H1 (cell line): ENCODE measurements around the gene HS3ST3B1. TPM values are rescaled to one million over a fixed set of nuclear protein-coding genes. Genes with fewer than 3 reads are reported as not detected.

Source experiments
- CTCF ChIA-PET: fragments of 300-600 bp; sonication (Branson Sonifier 250); formaldehyde crosslinking; loops from one replicate; lab custom pipeline; 2021; ENCODE audit not compliant: partially characterized antibody; lab: Charles Lee
- POLR2A ChIA-PET: fragments of 300-600 bp; sonication (Branson Sonifier 250); formaldehyde crosslinking; loops from one replicate; lab custom pipeline; 2021; ENCODE audit warnings: inconsistent platforms; ENCODE audit not compliant: partially characterized antibody; lab: Charles Lee
- DNase-seq, 2 experiments: peaks; one replicate each; pipeline versions ENCODE4 v3.0.0 to v3.0.0-alpha.2; 2010 to 2022; ENCODE audit warnings: low spot score in 2 of 2, low read depth in 1 of 2, mixed read lengths in 1 of 2
- FAIRE-seq: peaks from 2 replicates; lab custom pipeline; 2011; peaks lifted over from hg19 to GRCh38; lab: Jason Lieb, UNC
- H2AFZ ChIP-seq: 2 replicates; pipeline ENCODE4 v1.8.1; 2012; ENCODE audit warnings: low read length, inconsistent platforms
- H2AK5ac ChIP-seq: 2 replicates; pipeline ENCODE4 v1.6.1; 2013; ENCODE audit warnings: low read depth, low read length
- H2BK120ac ChIP-seq: replicated peaks from 2 replicates; pipeline ENCODE3; 2013; ENCODE audit warnings: low read depth, low read length, inconsistent platforms
- H2BK12ac ChIP-seq: 2 replicates; pipeline ENCODE4 v1.6.1; 2013; ENCODE audit warnings: low read depth, low read length
- H2BK15ac ChIP-seq: 2 replicates; pipeline ENCODE4 v1.6.1; 2013; ENCODE audit warnings: low read length
- H2BK20ac ChIP-seq: 2 replicates; pipeline ENCODE4 v1.6.1; 2013; ENCODE audit warnings: low read length
- H2BK5ac ChIP-seq: 2 replicates; pipeline ENCODE4 v1.6.1; 2013; ENCODE audit warnings: low read depth, low read length
- H3K14ac ChIP-seq: 2 replicates; pipeline ENCODE4 v1.6.1; 2013; ENCODE audit warnings: inconsistent platforms; ENCODE audit not compliant: insufficient read length
- H3K18ac ChIP-seq: 2 replicates; pipeline ENCODE4 v1.6.1; 2013; ENCODE audit warnings: low read length; ENCODE audit errors: extremely low read depth
- H3K23ac ChIP-seq: 2 replicates; pipeline ENCODE4 v1.6.1; 2013; ENCODE audit warnings: inconsistent platforms; ENCODE audit not compliant: insufficient read length
- H3K23me2 ChIP-seq: 2 replicates; pipeline ENCODE4 v1.6.1; 2013; ENCODE audit warnings: low read depth, low read length
- H3K27ac ChIP-seq: 2 replicates; pipeline ENCODE4 v1.6.1; 2011; ENCODE audit warnings: low read depth, low read length, inconsistent platforms
- H3K27me3 ChIP-seq, 4 experiments: replicated peaks in 1 of 4; 1 replicate in 1 of 4; 2 replicates in 3 of 4; pipeline versions ENCODE4 v1.6.1 to v1.8.1; 2011 to 2013; ENCODE audit warnings: low read length in 3 of 4, mild to moderate bottlenecking in 3 of 4, inconsistent platforms in 2 of 4, mixed read lengths in 2 of 4, moderate library complexity in 1 of 4; ENCODE audit not compliant: control insufficient read depth in 3 of 4, insufficient read depth in 3 of 4; ENCODE audit errors: extremely low read depth in 1 of 4
- H3K36me3 ChIP-seq, 4 experiments: 2 replicates each; pipeline versions ENCODE4 v1.6.1 to v1.8.1; 2011 to 2013; ENCODE audit warnings: mild to moderate bottlenecking in 4 of 4, low read length in 3 of 4, moderate library complexity in 2 of 4, control low read depth in 1 of 4, inconsistent platforms in 1 of 4; ENCODE audit not compliant: insufficient read depth in 4 of 4, control insufficient read depth in 2 of 4
- H3K4ac ChIP-seq: replicated peaks from 2 replicates; pipeline ENCODE3; 2013; ENCODE audit warnings: low read length, low read depth, mixed read lengths, inconsistent platforms; ENCODE audit not compliant: insufficient read length
- H3K4me1 ChIP-seq, 4 experiments: replicated peaks in 1 of 4; 1 replicate in 1 of 4; 2 replicates in 3 of 4; pipeline versions ENCODE4 v1.6.1 to v1.8.1; 2011 to 2013; ENCODE audit warnings: low read length in 3 of 4, inconsistent platforms in 2 of 4, mixed read lengths in 1 of 4; ENCODE audit not compliant: insufficient read depth in 4 of 4, control insufficient read depth in 3 of 4
- H3K4me2 ChIP-seq, 2 experiments: 2 replicates each; pipeline versions ENCODE4 v1.6.1 to v1.8.1; 2011 to 2013; ENCODE audit warnings: low read depth in 2 of 2, low read length in 2 of 2, control low read depth in 1 of 2, inconsistent platforms in 1 of 2, mild to moderate bottlenecking in 1 of 2; ENCODE audit not compliant: insufficient read depth in 1 of 2
- H3K4me3 ChIP-seq, 4 experiments: fragments of 200-600, 300-600 bp in 1 of 4; sonication (generic), shearing (Covaris generic), sonication (Bioruptor Twin) in 1 of 4; 2 replicates each; pipeline versions ENCODE4 v1.5.1 to v1.8.1; 2011 to 2016; ENCODE audit warnings: low read length in 4 of 4, low read depth in 3 of 4, control low read depth in 2 of 4, inconsistent platforms in 2 of 4, mild to moderate bottlenecking in 2 of 4, mixed read lengths in 1 of 4, moderate library complexity in 1 of 4; ENCODE audit not compliant: insufficient read depth in 2 of 4; ENCODE audit errors: extremely low read depth in 1 of 4
- H3K56ac ChIP-seq: replicated peaks from 2 replicates; pipeline ENCODE3; 2013; ENCODE audit warnings: low read depth, mild to moderate bottlenecking, mixed read lengths, low read length, inconsistent platforms; ENCODE audit not compliant: insufficient read length
- H3K79me1 ChIP-seq: 2 replicates; pipeline ENCODE4 v1.6.1; 2013; ENCODE audit warnings: low read depth, low read length, control low read depth
- H3K79me2 ChIP-seq, 2 experiments: 2 replicates each; pipeline versions ENCODE4 v1.6.1 to v1.8.1; 2012 to 2013; ENCODE audit warnings: low read length in 2 of 2, mild to moderate bottlenecking in 2 of 2, inconsistent platforms in 1 of 2; ENCODE audit not compliant: insufficient read depth in 2 of 2, control insufficient read depth in 1 of 2
- H3K9ac ChIP-seq, 4 experiments: replicated peaks in 1 of 4; 1 replicate in 1 of 4; 2 replicates in 3 of 4; pipeline versions ENCODE4 v1.6.1 to v1.8.1; 2011 to 2013; ENCODE audit warnings: low read depth in 3 of 4, low read length in 3 of 4, control low read depth in 2 of 4, mild to moderate bottlenecking in 2 of 4, moderate library complexity in 2 of 4, inconsistent platforms in 1 of 4; ENCODE audit errors: extremely low read depth in 1 of 4
- H3K9me3 ChIP-seq, 2 experiments: 2 replicates each; pipeline versions ENCODE4 v1.6.1 to v1.8.1; 2012 to 2013; ENCODE audit warnings: mild to moderate bottlenecking in 2 of 2, moderate library complexity in 2 of 2, control low read depth in 1 of 2, inconsistent platforms in 1 of 2, low read depth in 1 of 2, low read length in 1 of 2, mixed read lengths in 1 of 2; ENCODE audit not compliant: insufficient read depth in 2 of 2
- H4K20me1 ChIP-seq, 2 experiments: replicated peaks in 1 of 2; 2 replicates each; pipeline versions ENCODE3 to v1.8.1; 2011 to 2013; ENCODE audit warnings: inconsistent platforms in 2 of 2, low read length in 2 of 2, mild to moderate bottlenecking in 1 of 2; ENCODE audit not compliant: insufficient read depth in 2 of 2, control insufficient read depth in 1 of 2
- H4K5ac ChIP-seq: 2 replicates; pipeline ENCODE4 v1.6.1; 2013; ENCODE audit warnings: low read length, low read depth, mixed read lengths, inconsistent platforms; ENCODE audit not compliant: insufficient read length
- H4K8ac ChIP-seq: 2 replicates; pipeline ENCODE4 v1.8.0; 2013; ENCODE audit warnings: mild to moderate bottlenecking, moderate library complexity, low read length, inconsistent platforms; ENCODE audit not compliant: insufficient read depth; ENCODE audit errors: extremely low read depth
- H4K91ac ChIP-seq: replicated peaks from 2 replicates; pipeline ENCODE3; 2013; ENCODE audit warnings: low read length, mixed read lengths, inconsistent platforms; ENCODE audit not compliant: insufficient read length
- E2F6 ChIP-seq: IDR thresholded peaks from 2 replicates; pipeline ENCODE4 v1.6.1; 2012; ENCODE audit warnings: inconsistent platforms
- EP300 ChIP-seq, 2 experiments: IDR thresholded peaks; 1 replicate in 1 of 2; 2 replicates in 1 of 2; pipeline ENCODE4 v1.6.1; 2011 to 2012; ENCODE audit warnings: low read depth in 2 of 2, low read length in 2 of 2, mild to moderate bottlenecking in 2 of 2, borderline replicate concordance in 1 of 2, inconsistent platforms in 1 of 2, moderate library complexity in 1 of 2
- RNF2 ChIP-seq: fragments of 200-900, 300-1000 bp; sonication (generic); IDR thresholded peaks from 2 replicates; pipeline ENCODE4 v1.7.1; 2016; ENCODE audit warnings: borderline replicate concordance, low read depth, mild to moderate bottlenecking, antibody characterized with exemption, low read length; ENCODE audit not compliant: poor library complexity, severe bottlenecking; ENCODE audit errors: missing control alignments
- WGBS, 2 experiments: shearing (Covaris generic) in 1 of 2; methylation state at CpG; one replicate each; pipeline versions ENCODE4 v1.1.6 to v1.1.7; 2013 to 2015; ENCODE audit warnings: low lambda C conversion rate in 2 of 2, mixed read lengths in 2 of 2, inconsistent platforms in 1 of 2, low coverage in 1 of 2, missing lambda C conversion rate in 1 of 2; ENCODE audit not compliant: insufficient replicate concordance in 2 of 2, insufficient coverage in 1 of 2, insufficient read length in 1 of 2; ENCODE audit errors: extremely low coverage in 1 of 2, missing lambda C conversion rate in 1 of 2; 5-methylcytosine and 5-hydroxymethylcytosine counted together
- polyA plus RNA-seq, 7 experiments: library from polyadenylated mRNA; depleted of rRNA in 3 of 7; stranded (reverse) in 5 of 7; unstranded in 2 of 7; fragments of >200 nt in 5 of 7; fragments of 200-250 nt in 2 of 7; gene quantifications; 1 replicate in 5 of 7; 2 replicates in 1 of 7; 4 replicates in 1 of 7; pipeline versions ENCODE4 v1.2.1 to v1.2.3, GENCODE V29; 2011 to 2013; ENCODE audit warnings: missing spikeins in 2 of 7, mixed read lengths in 2 of 7
- total RNA-seq: library from RNA; stranded (reverse); fragmentation: NEBNext Ultra II Directional; extraction: Animal tissue kit (Norgen Biotek cat#: 25700); gene quantifications from 2 replicates; pipeline ENCODE4 v1.2.1, GENCODE V29; 2021

HS3ST3B1 gene
- total and polyA plus RNA-seq, 2 of the 8 experiments (the other 6 are each of a cell fraction or from before 2014, with no cell fraction given): 4.7 to 14.4 TPM

GRCh38 chr17:14334276-14334840, 33.5 kb downstream of the HS3ST3B1 start:
- H4K91ac ChIP-seq: no peak overlapping the region
- CTCF ChIA-PET: interaction anchor here (0.7 to 1.7 kb wide), 2 partner anchors 18 to 37 kb away, joined by 3 to 4 read pairs; no protein-coding TSS in a partner anchor
- no peaks in the 10 kb centered on the region for H3K9me3 ChIP-seq
- peak overlapping the region; percentile 10 for H2BK120ac ChIP-seq
- WGBS, 2 experiments: 84% methylated on average over 3 of the region's 3 CpGs; no CpG with 5 or more reads in 1 of the 2 experiments
- H3K27me3 ChIP-seq: no peaks in the 10 kb centered on the region; a peak in 2 of 7 replicates
- H3K36me3 ChIP-seq: no peaks in the 10 kb centered on the region
- no peak overlapping the region for H3K27ac ChIP-seq
- no peak overlapping the region for H3K18ac ChIP-seq
- no peaks in the 10 kb centered on the region for H3K79me1 ChIP-seq
- TF ChIP-seq E2F6 (no peak), RNF2 (no peak), EP300 (IDR thresholded peaks at IDR 0.05; ENCODE audit: borderline replicate concordance in 1 of 2, low read depth in 2 of 2, low read length in 2 of 2) (no peak)
- TF ChIP-seq, all 59 proteins: peak for 0
- POLR2A ChIA-PET: interaction anchor here (0.6 to 1.6 kb wide), 2 partner anchors 22 to 36 kb away, joined by 3 read pairs; no protein-coding TSS in a partner anchor
- DNase-seq (no peak), FAIRE-seq (no peak)
- no peak overlapping the region for H4K8ac ChIP-seq
- no peak overlapping the region for H2AFZ ChIP-seq
- no peak overlapping the region for H2AK5ac ChIP-seq
- no peak overlapping the region for H3K14ac ChIP-seq
- no peak overlapping the region for H4K5ac ChIP-seq
- no peak overlapping the region for H2BK12ac ChIP-seq
- no peak overlapping the region for H2BK5ac ChIP-seq
- H3K56ac ChIP-seq: no peak overlapping the region
- H3K4me2 ChIP-seq: no peak overlapping the region
- no peak overlapping the region for H3K4me3 ChIP-seq
- no peak overlapping the region for H3K23ac ChIP-seq
- peaks cover 0 to 54% of the 10 kb centered on the region in 2 experiments; a peak in 2 of 4 replicates for H3K79me2 ChIP-seq
- no peak overlapping the region for H2BK15ac ChIP-seq
- no peaks in the 10 kb centered on the region for H4K20me1 ChIP-seq
- H3K4me1 ChIP-seq: peaks cover 15 to 25% (median 22%) of the 10 kb centered on the region in 4 experiments
- no peak overlapping the region for H2BK20ac ChIP-seq
- no peak overlapping the region for H3K4ac ChIP-seq
- no peak overlapping the region for H3K9ac ChIP-seq
- H3K23me2 ChIP-seq: peaks cover 4% of the 10 kb centered on the region; the same call in 1 of the 2 replicates
